Endothelial cell of hepatic sinusoid (primary cell): ENCODE data around the gene ELF1.
"Not testable (repeated sequence)": the region's sequence is repeated elsewhere in the genome, so short reads cannot be mapped to it uniquely, and the experiment has no call there.

Experiments used
- in situ Hi-C: cut with HindIII; loops from 2 replicates; pipeline ENCODE4 v1.10.0; 2017; ENCODE audit warnings: low sequenced_read_pairs

ELF1 gene

GRCh38 chr13:40983259-40983658 lies 35.9 kb downstream of the ELF1 start:
- in situ Hi-C loops: no loop called here

- in situ Hi-C loops: no loop called here
Observed at GRCh38 chr13:40982772-40983171, 36.3 kb downstream of the ELF1 start.

DNA sequence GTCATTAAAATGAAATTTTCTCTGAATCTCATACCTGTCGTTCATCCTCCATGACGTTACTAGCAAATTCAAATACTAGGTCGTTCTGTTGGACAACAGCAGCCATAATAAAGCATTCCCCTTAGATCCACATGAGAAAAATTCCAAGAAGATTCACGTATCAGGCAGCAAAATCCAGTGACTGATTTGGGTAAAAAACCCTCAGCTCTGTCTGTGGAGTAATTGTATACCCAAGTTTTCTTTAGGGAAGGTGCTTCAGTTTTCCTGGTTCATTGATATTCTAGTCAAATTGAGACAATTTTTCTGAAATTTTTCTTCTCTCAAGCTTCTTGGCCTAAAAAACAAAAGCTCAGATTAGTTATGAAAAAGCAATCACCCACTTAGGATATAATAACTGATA lies 37.2 kb downstream of the ELF1 start:
- in situ Hi-C loops: no loop called here

GRCh38 chr13:40981361-40981760 lies 37.8 kb downstream of the ELF1 start:
- in situ Hi-C loops: no loop called here

GRCh38 chr13:40980461-40980860 lies 38.7 kb downstream of the ELF1 start:
- in situ Hi-C loops: no loop called here

- in situ Hi-C loops: no loop called here
Observed at GRCh38 chr13:40979232-40979631, 39.9 kb downstream of the ELF1 start.

DNA sequence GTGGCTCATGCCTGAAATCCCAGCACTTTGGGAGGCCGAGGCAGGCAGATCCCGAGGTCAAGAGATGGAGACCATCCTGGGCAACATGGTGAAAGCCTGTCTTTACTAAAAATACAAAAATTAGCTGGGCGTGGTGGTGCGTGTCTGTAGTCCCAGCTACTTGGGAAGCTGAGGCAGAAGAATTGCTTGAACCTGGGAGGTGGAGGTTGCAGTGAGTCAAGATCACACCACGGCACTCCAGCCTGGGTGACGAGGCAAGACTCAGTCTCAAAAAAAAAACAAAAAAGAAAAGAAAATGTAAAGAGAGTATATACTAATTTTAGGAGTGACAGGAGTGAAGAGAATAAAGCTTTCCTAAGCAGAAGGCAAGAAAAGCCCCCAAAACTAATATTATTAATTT lies 41.0 kb downstream of the ELF1 start:
- in situ Hi-C loops: not testable (repeated sequence)

DNA sequence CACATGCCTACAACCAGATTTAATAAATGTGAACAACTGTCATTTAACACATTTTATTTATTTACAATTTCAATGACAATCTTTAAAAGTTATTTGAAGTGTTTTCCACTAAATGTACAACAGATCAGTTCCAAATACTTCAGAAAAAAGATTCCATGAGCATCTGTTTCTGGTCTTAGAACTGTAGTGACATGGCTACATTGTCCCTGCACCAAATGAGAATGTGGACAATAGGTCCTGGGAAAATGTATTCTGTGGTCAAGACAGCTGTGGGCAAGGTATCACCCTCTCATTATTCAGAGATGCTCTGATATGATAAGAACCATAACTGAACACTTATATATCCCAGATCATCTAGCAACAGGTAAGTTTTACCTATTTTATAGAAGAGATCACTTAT lies 43.7 kb downstream of the ELF1 start:
- in situ Hi-C loops: no loop called here

GRCh38 chr13:40974460-40975407 lies 44.4 kb downstream of the ELF1 start:
- in situ Hi-C loops: no loop called here

DNA sequence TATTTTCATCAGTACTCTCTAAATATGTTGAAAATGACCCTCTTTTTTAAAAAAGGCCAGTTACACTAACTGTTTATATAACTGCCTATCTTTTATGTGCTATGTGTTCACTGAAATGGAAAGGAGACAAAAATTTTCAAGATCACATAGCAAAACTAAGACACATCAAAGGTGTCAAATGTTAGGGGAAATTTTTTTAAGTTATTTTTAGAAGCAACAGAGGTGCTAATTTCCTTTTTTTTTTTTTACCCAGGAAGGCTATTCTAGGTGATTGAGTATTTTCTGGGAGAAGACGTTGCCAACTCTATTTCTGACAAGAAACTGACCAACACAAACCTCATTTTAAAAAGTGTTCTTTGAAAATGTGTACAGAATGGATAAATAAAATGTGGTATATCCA lies 45.7 kb downstream of the ELF1 start:
- in situ Hi-C loops: no loop called here

GRCh38 chr13:40971321-40971720 lies 47.8 kb downstream of the ELF1 start:
- in situ Hi-C loops: no loop called here

DNA sequence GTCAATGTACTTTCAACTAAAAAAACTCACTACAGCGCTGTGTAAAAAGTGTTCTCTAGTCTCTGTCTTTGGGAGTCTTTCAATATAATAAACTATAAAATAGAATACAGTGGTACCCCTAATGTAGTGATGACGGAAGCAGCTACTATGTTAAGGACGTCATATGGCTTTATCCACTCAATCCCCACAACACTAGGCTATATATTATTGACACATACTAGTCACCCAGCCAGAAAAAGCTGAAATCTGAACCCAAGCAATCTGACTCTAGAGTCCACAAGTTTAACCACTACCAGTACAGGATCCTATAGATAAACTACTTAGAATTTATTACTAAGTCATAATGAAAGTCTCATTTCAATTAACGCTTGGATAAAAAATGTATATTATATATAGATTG lies 48.3 kb downstream of the ELF1 start:
- in situ Hi-C loops: no loop called here

GRCh38 chr13:40969169-40969901 lies 49.8 kb downstream of the ELF1 start:
- in situ Hi-C loops: no loop called here

DNA sequence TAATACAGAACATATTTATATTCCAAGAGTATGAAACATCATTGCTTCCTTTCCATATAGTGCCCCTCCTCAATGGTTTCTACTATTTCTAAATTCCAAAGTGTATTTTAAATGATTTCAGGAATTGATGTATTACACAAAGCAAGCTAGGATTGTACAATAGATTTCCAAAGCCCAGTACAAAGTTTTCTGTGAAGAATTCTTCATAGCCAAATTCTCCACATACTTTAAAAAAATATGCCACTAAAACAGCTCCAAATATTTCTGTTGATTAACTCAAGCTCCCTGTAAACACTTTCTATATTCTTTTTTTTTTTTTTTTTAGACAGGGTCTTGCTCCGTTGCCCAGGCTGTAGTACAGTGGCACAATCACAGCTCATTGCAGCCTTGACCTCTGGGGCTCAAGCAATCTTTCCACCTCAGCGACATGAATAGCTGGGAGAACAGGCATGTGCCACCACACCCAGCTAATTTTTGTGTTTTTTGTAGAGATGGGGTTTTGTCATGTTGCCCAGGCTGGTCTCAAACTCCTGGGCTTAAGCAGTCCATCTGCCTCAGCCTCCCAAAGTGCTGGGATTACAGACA lies 50.6 kb downstream of the ELF1 start:
- in situ Hi-C loops: no loop called here

- in situ Hi-C loops: no loop called here
Observed at GRCh38 chr13:40966298-40966697, 52.8 kb downstream of the ELF1 start.

GRCh38 chr13:40963927-40964326 lies 55.2 kb downstream of the ELF1 start:
- in situ Hi-C loops: no loop called here

GRCh38 chr13:40961826-40962225 lies 57.3 kb downstream of the ELF1 start:
- in situ Hi-C loops: no loop called here

DNA sequence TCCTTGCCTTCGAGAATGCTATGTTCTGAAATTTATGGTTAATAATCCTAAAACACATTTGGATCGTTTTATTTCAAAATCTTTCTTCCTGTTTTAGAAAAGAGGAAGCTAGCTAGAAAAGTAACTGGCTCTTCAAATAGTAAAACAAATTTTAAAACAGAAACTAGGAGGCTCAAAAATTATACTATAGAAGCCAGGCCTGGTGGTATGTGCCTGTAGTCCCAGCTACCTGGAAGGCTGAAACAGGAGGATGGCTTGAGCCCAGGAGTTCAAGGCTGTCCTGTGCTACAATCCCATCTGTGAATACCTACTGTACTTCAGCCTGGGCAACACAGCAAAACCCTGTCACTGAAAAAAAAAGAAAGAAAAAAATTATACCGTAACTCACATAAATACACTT lies 57.9 kb downstream of the ELF1 start:
- in situ Hi-C loops: no loop called here

DNA sequence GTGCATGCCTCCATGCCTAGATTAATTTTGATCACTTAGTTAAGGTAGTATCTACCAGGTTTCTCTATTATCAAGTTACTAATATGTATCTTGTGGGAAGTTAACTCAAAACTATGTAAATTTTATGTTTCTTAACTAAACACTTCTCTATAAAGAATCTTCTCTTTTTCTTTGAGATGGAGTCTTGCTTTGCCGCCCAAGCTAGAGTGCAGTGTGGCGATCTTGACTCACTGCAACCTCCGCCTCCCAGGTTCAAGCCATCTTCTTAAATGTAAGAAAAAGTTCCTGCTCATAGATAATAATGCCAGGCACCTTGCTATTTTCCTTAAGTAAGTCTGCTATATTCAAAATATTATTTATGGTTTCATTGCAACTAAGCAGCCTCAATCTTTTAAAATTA lies 58.4 kb downstream of the ELF1 start:
- in situ Hi-C loops: no loop called here

- in situ Hi-C loops: no loop called here
Observed at GRCh38 chr13:40958655-40959054, 60.5 kb downstream of the ELF1 start.

- in situ Hi-C loops: no loop called here
Observed at GRCh38 chr13:40946485-40946884, 72.6 kb downstream of the ELF1 start.

GRCh38 chr13:40943073-40943472 lies 76.0 kb downstream of the ELF1 start:
- in situ Hi-C loops: no loop called here
